BE2C (cell line): ENCODE results near the gene ILF3.

Source experiments
- DNase-seq: peaks from one replicate; pipeline ENCODE4 v3.0.0-alpha.2; 2020
- H3K27me3 ChIP-seq: fragments of 250-450 bp; sonication (Bioruptor Pico); 2 replicates; pipeline ENCODE4 v1.5.1; 2020; ENCODE audit warnings: mild to moderate bottlenecking
- H3K36me3 ChIP-seq: fragments of 250-450 bp; sonication (Bioruptor Pico); 2 replicates; pipeline ENCODE4 v1.5.1; 2020; ENCODE audit warnings: mild to moderate bottlenecking
- H3K4me1 ChIP-seq: fragments of 250-450 bp; sonication (Bioruptor Pico); 2 replicates; pipeline ENCODE4 v1.5.1; 2020
- H3K4me3 ChIP-seq: 2 replicates; pipeline ENCODE4 v1.5.1; 2011; ENCODE audit warnings: low read depth, low read length
- H3K9me3 ChIP-seq: fragments of 250-450 bp; sonication (Bioruptor Pico); 2 replicates; pipeline ENCODE4 v1.5.1; 2020
- TF ChIP-seq, protein P1 (sequence below): IDR thresholded peaks from 2 replicates; pipeline ENCODE4 v1.5.1; 2012; ENCODE audit warnings: mild to moderate bottlenecking, low read depth, low read length

ILF3 gene

GRCh38 chr19:10643172-10643967 is 10.8 kb upstream of the ILF3 start:
- H3K27me3 ChIP-seq = no peaks in the 10 kb centered on the region
- DNase-seq = no peak
- TF ChIP-seq, protein P1, sequence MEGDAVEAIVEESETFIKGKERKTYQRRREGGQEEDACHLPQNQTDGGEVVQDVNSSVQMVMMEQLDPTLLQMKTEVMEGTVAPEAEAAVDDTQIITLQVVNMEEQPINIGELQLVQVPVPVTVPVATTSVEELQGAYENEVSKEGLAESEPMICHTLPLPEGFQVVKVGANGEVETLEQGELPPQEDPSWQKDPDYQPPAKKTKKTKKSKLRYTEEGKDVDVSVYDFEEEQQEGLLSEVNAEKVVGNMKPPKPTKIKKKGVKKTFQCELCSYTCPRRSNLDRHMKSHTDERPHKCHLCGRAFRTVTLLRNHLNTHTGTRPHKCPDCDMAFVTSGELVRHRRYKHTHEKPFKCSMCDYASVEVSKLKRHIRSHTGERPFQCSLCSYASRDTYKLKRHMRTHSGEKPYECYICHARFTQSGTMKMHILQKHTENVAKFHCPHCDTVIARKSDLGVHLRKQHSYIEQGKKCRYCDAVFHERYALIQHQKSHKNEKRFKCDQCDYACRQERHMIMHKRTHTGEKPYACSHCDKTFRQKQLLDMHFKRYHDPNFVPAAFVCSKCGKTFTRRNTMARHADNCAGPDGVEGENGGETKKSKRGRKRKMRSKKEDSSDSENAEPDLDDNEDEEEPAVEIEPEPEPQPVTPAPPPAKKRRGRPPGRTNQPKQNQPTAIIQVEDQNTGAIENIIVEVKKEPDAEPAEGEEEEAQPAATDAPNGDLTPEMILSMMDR = no peak
- no peaks in the 10 kb centered on the region for H3K9me3 ChIP-seq
- no peak overlapping the region for H3K4me3 ChIP-seq
- peaks cover 4% of the 10 kb centered on the region; the same call in 1 of the 2 replicates for H3K4me1 ChIP-seq
- H3K36me3 ChIP-seq = no peaks in the 10 kb centered on the region

GRCh38 chr19:10643968-10644259 is 10.2 kb upstream of the ILF3 start:
- peaks cover 4% of the 10 kb centered on the region; the same call in 1 of the 2 replicates for H3K4me1 ChIP-seq

GRCh38 chr19:10644260-10645007 is 9.7 kb upstream of the ILF3 start:
- H3K9me3 ChIP-seq = no peaks in the 10 kb centered on the region
- H3K4me1 ChIP-seq = peaks cover 4% of the 10 kb centered on the region; the same call in 1 of the 2 replicates
- DNase-seq = peak; percentile 88
- no peaks in the 10 kb centered on the region for H3K27me3 ChIP-seq
- no peak overlapping the region for H3K4me3 ChIP-seq
- TF ChIP-seq, protein P1 = peak; percentile 94
- H3K36me3 ChIP-seq = no peaks in the 10 kb centered on the region

More at GRCh38 chr19:10643968-10644259, 10.2 kb upstream of the ILF3 start:
- TF ChIP-seq, protein P1 = no peak
- Histone ChIP-seq H3K36me3 (no peaks in the 10 kb centered on the region), H3K9me3 (no peaks in the 10 kb centered on the region), H3K27me3 (no peaks in the 10 kb centered on the region), H3K4me3 (no peak overlapping the region)
- DNase-seq = no peak

DNA sequence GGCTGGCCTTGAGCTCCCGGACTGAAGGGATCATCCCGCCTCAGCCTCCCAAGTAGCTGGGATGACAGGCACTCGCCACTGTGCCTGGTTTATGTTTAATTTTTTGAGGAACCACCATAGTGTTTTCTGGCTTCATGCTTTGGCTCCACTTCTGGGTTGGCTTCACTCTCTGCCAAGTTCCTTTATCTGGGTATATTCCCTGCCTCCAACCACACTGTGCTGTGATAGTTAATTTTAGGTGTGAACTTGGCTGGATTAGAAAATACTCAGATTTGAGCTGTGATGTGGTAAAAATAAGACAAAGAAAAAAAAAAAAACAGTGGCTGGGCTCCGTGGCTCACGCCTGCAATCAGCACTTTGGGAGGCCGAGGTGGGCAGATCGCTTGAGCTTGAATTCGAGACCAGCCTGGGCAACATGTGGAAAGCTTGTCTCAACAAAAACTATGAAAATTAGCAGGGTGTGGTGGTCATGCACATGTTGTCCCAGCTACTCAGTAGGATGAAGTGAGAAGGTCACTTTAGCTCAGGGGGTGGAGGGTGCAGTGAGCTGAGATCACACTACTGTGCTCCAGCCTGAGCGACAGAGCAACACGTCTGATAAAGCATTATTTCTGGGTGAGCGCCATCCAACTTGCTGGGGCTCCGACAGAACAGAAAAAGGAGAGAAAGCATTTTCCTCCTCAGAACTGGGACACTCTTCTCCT is 7.5 kb upstream of the ILF3 start:
- peaks cover 4% of the 10 kb centered on the region; the same call in 1 of the 2 replicates for H3K4me1 ChIP-seq
- no peaks in the 10 kb centered on the region for H3K27me3 ChIP-seq
- TF ChIP-seq, protein P1 = no peak
- no peak for DNase-seq
- H3K9me3 ChIP-seq = no peaks in the 10 kb centered on the region
- no peaks in the 10 kb centered on the region for H3K36me3 ChIP-seq
- H3K4me3 ChIP-seq = no peak overlapping the region

GRCh38 chr19:10648360-10648759 is 5.8 kb upstream of the ILF3 start:
- H3K4me1 ChIP-seq = peaks cover 4% of the 10 kb centered on the region; the same call in 1 of the 2 replicates
- H3K36me3 ChIP-seq = no peaks in the 10 kb centered on the region
- H3K4me3 ChIP-seq = no peak overlapping the region
- no peaks in the 10 kb centered on the region for H3K9me3 ChIP-seq
- DNase-seq = no peak
- TF ChIP-seq, protein P1 = no peak
- no peaks in the 10 kb centered on the region for H3K27me3 ChIP-seq
